CD14-positive monocyte (primary cell): ENCODE measurements around the gene POU2AF1. TPM values are rescaled to one million over a fixed set of nuclear protein-coding genes. Genes with fewer than 3 reads are reported as not detected.

Experiments used
- DNase-seq, 3 donors: peaks; one replicate each; pipeline ENCODE4 v3.0.0-alpha.2; 2011 to 2022
- H2AFZ ChIP-seq: 2 replicates; pipeline ENCODE4 v1.6.0; 2012; ENCODE audit warnings: mild to moderate bottlenecking, low read depth, low read length, inconsistent platforms; ENCODE audit not compliant: insufficient read depth, poor library complexity, severe bottlenecking
- H3K27ac ChIP-seq, 2 donors: 1 replicate in 1 of 2; 2 replicates in 1 of 2; pipeline ENCODE4 v1.5.1; 2012 to 2013; ENCODE audit warnings: low read length in 2 of 2, control low read depth in 1 of 2, inconsistent platforms in 1 of 2, low read depth in 1 of 2, mild to moderate bottlenecking in 1 of 2
- H3K27me3 ChIP-seq, 2 donors: one replicate each; pipeline versions ENCODE4 v1.6.0 to v1.6.1; 2011 to 2013; ENCODE audit warnings: low read length in 2 of 2; ENCODE audit not compliant: control insufficient read depth in 2 of 2, insufficient read depth in 2 of 2
- H3K36me3 ChIP-seq, 2 donors: replicated peaks in 1 of 2; 1 replicate in 1 of 2; 2 replicates in 1 of 2; pipeline versions ENCODE4 v1.5.1 to v1.6.1; 2012 to 2013; ENCODE audit warnings: low read length in 2 of 2, control low read depth in 1 of 2, inconsistent platforms in 1 of 2, mild to moderate bottlenecking in 1 of 2; ENCODE audit not compliant: insufficient read depth in 2 of 2, control insufficient read depth in 1 of 2
- H3K4me1 ChIP-seq, 2 donors: 1 replicate in 1 of 2; 2 replicates in 1 of 2; pipeline versions ENCODE4 v1.5.1 to v1.6.1; 2012 to 2013; ENCODE audit warnings: low read length in 2 of 2, control low read depth in 1 of 2, inconsistent platforms in 1 of 2, mild to moderate bottlenecking in 1 of 2, moderate library complexity in 1 of 2; ENCODE audit not compliant: insufficient read depth in 2 of 2, control insufficient read depth in 1 of 2
- H3K4me2 ChIP-seq: replicated peaks from 2 replicates; pipeline ENCODE3; 2012; ENCODE audit warnings: low read length, moderate library complexity, mild to moderate bottlenecking; ENCODE audit not compliant: poor library complexity, severe bottlenecking; ENCODE audit errors: extremely low read depth
- H3K4me3 ChIP-seq, 3 experiments: fragments of 200-600 bp in 1 of 3; sonication (generic) in 1 of 3; replicated peaks in 1 of 3; 1 replicate in 2 of 3; 2 replicates in 1 of 3; pipeline ENCODE4 v1.5.1; 2011 to 2013; ENCODE audit warnings: low read length in 3 of 3, mild to moderate bottlenecking in 3 of 3, control low read depth in 2 of 3, low read depth in 2 of 3, inconsistent platforms in 1 of 3, moderate library complexity in 1 of 3
- H3K79me2 ChIP-seq: 2 replicates; pipeline ENCODE4 v1.6.0; 2012; ENCODE audit warnings: mild to moderate bottlenecking, control low read depth, inconsistent platforms, low read length, moderate library complexity; ENCODE audit not compliant: insufficient read depth
- H3K9ac ChIP-seq: 2 replicates; pipeline ENCODE4 v1.6.0; 2017; ENCODE audit warnings: low read length, mild to moderate bottlenecking; ENCODE audit not compliant: insufficient read depth, poor library complexity, severe bottlenecking
- H3K9me3 ChIP-seq, 2 donors: replicated peaks in 1 of 2; 1 replicate in 1 of 2; 2 replicates in 1 of 2; pipeline versions ENCODE4 v1.5.1 to v1.6.1; 2012 to 2013; ENCODE audit warnings: low read length in 2 of 2, control low read depth in 1 of 2; ENCODE audit not compliant: control insufficient read depth in 1 of 2, insufficient read depth in 1 of 2
- H4K20me1 ChIP-seq: 2 replicates; pipeline ENCODE4 v1.6.0; 2012; ENCODE audit warnings: mild to moderate bottlenecking, low read length, control low read depth, moderate library complexity; ENCODE audit not compliant: insufficient read depth
- H3K27ac Mint-ChIP-seq, 7 donors: one replicate each; pipeline ENCODE4 v1.8.0; 2020; ENCODE audit warnings: mild to moderate bottlenecking in 7 of 7, mixed read lengths in 7 of 7, moderate library complexity in 6 of 7, inconsistent platforms in 2 of 7
- H3K27me3 Mint-ChIP-seq, 3 donors: one replicate each; pipeline ENCODE4 v1.8.0; 2021 to 2022; ENCODE audit warnings: low read depth in 3 of 3, mild to moderate bottlenecking in 3 of 3, mixed read lengths in 3 of 3, moderate library complexity in 3 of 3, inconsistent platforms in 1 of 3
- H3K36me3 Mint-ChIP-seq, 2 donors: one replicate each; pipeline ENCODE4 v1.8.0; 2020; ENCODE audit warnings: mixed read lengths in 2 of 2, inconsistent platforms in 1 of 2, mild to moderate bottlenecking in 1 of 2
- H3K4me1 Mint-ChIP-seq: one replicate; pipeline ENCODE4 v1.8.0; 2020; ENCODE audit warnings: mild to moderate bottlenecking, mixed read lengths
- H3K4me3 Mint-ChIP-seq, 2 donors: one replicate each; pipeline ENCODE4 v1.8.0; 2020; ENCODE audit warnings: mild to moderate bottlenecking in 2 of 2, mixed read lengths in 2 of 2, moderate library complexity in 1 of 2
- H3K9me3 Mint-ChIP-seq, 7 donors: one replicate each; pipeline ENCODE4 v1.8.0; 2020 to 2022; ENCODE audit warnings: mixed read lengths in 7 of 7, mild to moderate bottlenecking in 6 of 7, moderate library complexity in 6 of 7, inconsistent platforms in 2 of 7
- WGBS: methylation state at CpG from one replicate; pipeline ENCODE4 v1.1.5; 2013; ENCODE audit warnings: missing lambda C conversion rate; ENCODE audit not compliant: insufficient coverage; 5-methylcytosine and 5-hydroxymethylcytosine counted together
- intact Hi-C, 2 donors: fragments of 100-400 bp; cut with micrococcal nuclease; formaldehyde crosslinking; loops; one replicate each; pipeline versions ENCODE4 v1.15.0 to v1.15.1; 2023
- polyA plus RNA-seq, 3 donors: library from polyadenylated mRNA; depleted of rRNA in 1 of 3; unstranded in 2 of 3; stranded (reverse) in 1 of 3; fragments of 300-500 nt in 2 of 3; fragments of >200 nt in 1 of 3; fragmentation: Illumina TruSeq in 2 of 3; gene quantifications; 1 replicate in 2 of 3; 2 replicates in 1 of 3; pipeline ENCODE4 v1.2.3, GENCODE V29; 2012 to 2021
- TF ChIP-seq, protein P1 (sequence below): fragments of 200-600 bp; IDR thresholded peaks from one replicate; pipeline ENCODE4 v1.8.0; 2022; ENCODE audit warnings: antibody characterized with exemption, mild to moderate bottlenecking

POU2AF1 gene
- polyA plus RNA-seq, 3 donors, result 0.07 to 0.12 (median 0.09) TPM

DNA sequence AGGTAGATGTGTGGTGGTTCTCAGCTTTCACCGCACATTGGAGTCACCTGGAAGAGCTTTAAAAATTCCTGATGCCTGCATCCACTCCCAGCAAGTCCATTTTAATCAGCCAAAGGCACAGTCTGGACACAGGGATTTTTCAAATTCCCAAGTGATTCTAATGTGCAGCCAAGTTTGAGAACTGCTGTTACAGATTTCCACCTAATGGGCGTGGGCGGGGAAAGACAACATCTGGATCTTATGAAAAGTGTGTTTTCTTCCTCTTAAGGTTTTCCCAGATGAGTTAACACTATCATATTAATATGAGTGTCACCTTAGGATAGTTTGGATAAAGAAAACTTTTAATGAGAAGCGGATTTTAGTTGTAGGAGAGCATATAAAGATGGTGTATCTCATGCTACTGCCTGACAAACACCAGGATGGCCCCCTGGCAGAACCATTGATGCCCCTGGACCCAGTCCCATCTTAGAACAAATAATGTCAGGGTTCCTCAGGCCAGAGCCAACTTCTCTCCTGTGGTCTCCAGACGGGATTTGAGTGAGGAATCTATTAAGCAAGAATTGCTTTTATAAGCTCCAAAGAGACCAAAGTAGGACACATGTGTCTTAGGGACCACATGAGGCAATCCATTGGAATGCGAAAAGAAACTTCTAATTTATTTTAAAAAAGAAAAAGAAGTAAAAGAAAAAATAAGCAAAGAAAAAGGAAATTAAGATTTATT, 31.9 kb downstream of the POU2AF1 start:
- H3K4me1 Mint-ChIP-seq, result no peaks in the 10 kb centered on the region
- H3K4me2 ChIP-seq, result no peak overlapping the region
- H2AFZ ChIP-seq, result no peak overlapping the region
- intact Hi-C loops, result no loop called here
- H3K27me3 Mint-ChIP-seq, result peaks cover 0 to 7% (median 0%) of the 10 kb centered on the region in 3 donors
- no peaks in the 10 kb centered on the region for H3K36me3 Mint-ChIP-seq
- H3K4me3 Mint-ChIP-seq, result no peak overlapping the region
- H3K4me3 ChIP-seq, result no peak overlapping the region
- no peaks in the 10 kb centered on the region for H3K36me3 ChIP-seq
- WGBS, result 80% methylated on average over 1 of the region's 6 CpGs
- H3K4me1 ChIP-seq, result no peaks in the 10 kb centered on the region
- no peaks in the 10 kb centered on the region for H4K20me1 ChIP-seq
- H3K79me2 ChIP-seq, result no peaks in the 10 kb centered on the region
- no peak for DNase-seq
- H3K9me3 Mint-ChIP-seq, result no peaks in the 10 kb centered on the region
- H3K9me3 ChIP-seq, result no peaks in the 10 kb centered on the region
- H3K9ac ChIP-seq, result no peak overlapping the region
- H3K27ac ChIP-seq, result no peak overlapping the region
- no peaks in the 10 kb centered on the region for H3K27me3 ChIP-seq
- TF ChIP-seq, protein P1, sequence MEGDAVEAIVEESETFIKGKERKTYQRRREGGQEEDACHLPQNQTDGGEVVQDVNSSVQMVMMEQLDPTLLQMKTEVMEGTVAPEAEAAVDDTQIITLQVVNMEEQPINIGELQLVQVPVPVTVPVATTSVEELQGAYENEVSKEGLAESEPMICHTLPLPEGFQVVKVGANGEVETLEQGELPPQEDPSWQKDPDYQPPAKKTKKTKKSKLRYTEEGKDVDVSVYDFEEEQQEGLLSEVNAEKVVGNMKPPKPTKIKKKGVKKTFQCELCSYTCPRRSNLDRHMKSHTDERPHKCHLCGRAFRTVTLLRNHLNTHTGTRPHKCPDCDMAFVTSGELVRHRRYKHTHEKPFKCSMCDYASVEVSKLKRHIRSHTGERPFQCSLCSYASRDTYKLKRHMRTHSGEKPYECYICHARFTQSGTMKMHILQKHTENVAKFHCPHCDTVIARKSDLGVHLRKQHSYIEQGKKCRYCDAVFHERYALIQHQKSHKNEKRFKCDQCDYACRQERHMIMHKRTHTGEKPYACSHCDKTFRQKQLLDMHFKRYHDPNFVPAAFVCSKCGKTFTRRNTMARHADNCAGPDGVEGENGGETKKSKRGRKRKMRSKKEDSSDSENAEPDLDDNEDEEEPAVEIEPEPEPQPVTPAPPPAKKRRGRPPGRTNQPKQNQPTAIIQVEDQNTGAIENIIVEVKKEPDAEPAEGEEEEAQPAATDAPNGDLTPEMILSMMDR, result no peak
- no peak overlapping the region for H3K27ac Mint-ChIP-seq

DNA sequence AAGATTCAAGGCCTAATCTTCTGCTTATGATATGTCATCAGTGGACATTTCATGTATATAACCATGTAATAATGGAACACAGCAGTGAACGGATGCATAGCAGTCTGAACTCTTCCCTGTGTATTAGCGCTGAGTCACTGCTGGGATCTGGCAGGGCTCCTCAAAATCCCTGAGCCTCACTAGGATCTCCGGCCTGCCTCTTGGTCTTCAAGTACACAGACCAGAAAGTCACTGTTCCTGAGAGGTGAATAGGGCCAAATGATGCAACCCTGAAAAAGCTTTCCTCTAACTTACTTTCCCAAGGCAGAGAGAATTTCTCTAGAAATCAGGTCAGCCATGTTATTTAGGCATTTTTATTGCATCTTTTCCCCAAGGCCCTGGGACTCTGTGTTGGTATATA, 35.0 kb downstream of the POU2AF1 start:
- Histone ChIP-seq H3K79me2 (no peaks in the 10 kb centered on the region), H2AFZ (no peak overlapping the region), H3K4me3 (no peak overlapping the region), H3K27me3 (no peaks in the 10 kb centered on the region), H3K9ac (no peak overlapping the region), H3K4me2 (no peak overlapping the region), H4K20me1 (no peaks in the 10 kb centered on the region), H3K9me3 (no peaks in the 10 kb centered on the region), H3K4me1 (no peaks in the 10 kb centered on the region), H3K27ac (no peak overlapping the region), H3K36me3 (no peaks in the 10 kb centered on the region)
- no peak overlapping the region for H3K27ac Mint-ChIP-seq
- no peaks in the 10 kb centered on the region for H3K36me3 Mint-ChIP-seq
- 100% methylated on average over 2 of the region's 3 CpGs for WGBS
- H3K27me3 Mint-ChIP-seq, result peaks cover 0 to 5% (median 0%) of the 10 kb centered on the region in 3 donors
- intact Hi-C loops, result no loop called here
- no peaks in the 10 kb centered on the region for H3K4me1 Mint-ChIP-seq
- DNase-seq, result no peak
- peaks cover 0 to 5% (median 2%) of the 10 kb centered on the region in 7 donors for H3K9me3 Mint-ChIP-seq
- TF ChIP-seq, protein P1, result no peak
- no peak overlapping the region for H3K4me3 Mint-ChIP-seq
